NCI-H1092 treated with DMSO at 0.1 percent for 48 hours (cell line): Measurements from ENCODE around the gene LRP6.
"Not testable (repeated sequence)": the region's sequence is repeated elsewhere in the genome, so short reads cannot be mapped to it uniquely, and the experiment has no call there.

ENCODE experiments used
- DNase-seq: peaks from one replicate; lab custom pipeline; 2025; lab: John Stamatoyannopoulos, UW

Gene LRP6

GRCh38 chr12:12116677-12117076 lies 150.2 kb downstream of the LRP6 start:
- no peak for DNase-seq

- DNase-seq, result no peak
Measured at GRCh38 chr12:12115514-12115913, 151.3 kb downstream of the LRP6 start.

- not testable (repeated sequence) for DNase-seq
Measured at GRCh38 chr12:12110923-12111555, 155.8 kb downstream of the LRP6 start.

GRCh38 chr12:12108441-12109058 lies 158.3 kb downstream of the LRP6 start:
- DNase-seq, result no peak

GRCh38 chr12:12107678-12108077 lies 159.2 kb downstream of the LRP6 start:
- no peak for DNase-seq

- DNase-seq, result no peak
Measured at GRCh38 chr12:12099102-12099501, 167.7 kb downstream of the LRP6 start.

GRCh38 chr12:12098691-12099015 lies 168.2 kb downstream of the LRP6 start:
- no peak for DNase-seq

GRCh38 chr12:12097891-12098690 lies 168.8 kb downstream of the LRP6 start:
- DNase-seq, result no peak

GRCh38 chr12:12095021-12095420 lies 171.8 kb downstream of the LRP6 start:
- no peak for DNase-seq

- no peak for DNase-seq
Measured at GRCh38 chr12:12094481-12094880, 172.4 kb downstream of the LRP6 start.

GRCh38 chr12:12091977-12092663 lies 174.7 kb downstream of the LRP6 start:
- peak; percentile 74 for DNase-seq

GRCh38 chr12:12091071-12091470 lies 175.8 kb downstream of the LRP6 start:
- no peak for DNase-seq

- no peak for DNase-seq
Measured at GRCh38 chr12:12088761-12089160, 178.1 kb downstream of the LRP6 start.

GRCh38 chr12:12088147-12088546 lies 178.7 kb downstream of the LRP6 start:
- DNase-seq, result no peak

GRCh38 chr12:12087693-12088034 lies 179.2 kb downstream of the LRP6 start:
- DNase-seq, result no peak

GRCh38 chr12:12086973-12087692 lies 179.7 kb downstream of the LRP6 start:
- no peak for DNase-seq

GRCh38 chr12:12086362-12086761 lies 180.5 kb downstream of the LRP6 start:
- no peak for DNase-seq

GRCh38 chr12:12083688-12084087 lies 183.2 kb downstream of the LRP6 start:
- no peak for DNase-seq

GRCh38 chr12:12081836-12082497 lies 184.9 kb downstream of the LRP6 start:
- DNase-seq, result peak; percentile 35

GRCh38 chr12:12079291-12079690 lies 187.6 kb downstream of the LRP6 start:
- DNase-seq, result no peak

- DNase-seq, result no peak
Measured at GRCh38 chr12:12072064-12072760, 194.6 kb downstream of the LRP6 start.
